ENCODE data around the gene TBCK.

Gene TBCK

DNA sequence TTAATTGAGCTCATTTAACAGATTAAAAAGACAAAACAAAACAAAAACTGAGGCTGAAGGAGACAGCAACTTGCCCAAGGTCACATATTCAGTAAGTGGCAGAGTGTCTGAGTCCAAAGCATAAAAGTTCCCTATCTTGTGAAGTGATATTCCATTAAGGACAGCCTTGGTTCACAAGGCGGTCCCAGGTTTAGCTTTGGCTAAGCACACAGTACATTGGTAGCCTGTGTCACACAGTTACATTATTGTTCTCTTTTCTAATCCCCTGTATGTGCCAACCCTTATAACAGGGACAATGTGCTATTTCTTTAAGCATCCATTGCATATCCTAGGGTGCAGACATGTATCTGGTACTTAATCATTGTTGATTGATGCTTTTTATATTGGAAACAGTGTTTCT, 280.8 kb downstream of the TBCK start:
- no peak for TF ChIP-seq POLR2AphosphoS5 (IDR thresholded peaks at IDR 0.05; ENCODE audit: low read depth, low read length)
- no peak for TF ChIP-seq TAF1 (IDR thresholded peaks at IDR 0.05; ENCODE audit: borderline replicate concordance, insufficient read depth, low read length)
- TF ChIP-seq REST (IDR thresholded peaks at IDR 0.05; ENCODE audit: insufficient read depth in 1 of 2, low read depth in 2 of 2, low read length in 2 of 2), result no peak
- no peak for TF ChIP-seq FOXP2 (optimal IDR thresholded peaks at IDR 0.05; ENCODE audit: borderline replicate concordance, extremely low read depth, extremely low read length, insufficient read depth)
- TF ChIP-seq SIN3A (IDR thresholded peaks at IDR 0.05; ENCODE audit: borderline replicate concordance, insufficient read depth, low read length), result no peak

- TF ChIP-seq SIN3A (IDR thresholded peaks at IDR 0.05; ENCODE audit: borderline replicate concordance, insufficient read depth, low read length) (no peak), TAF1 (IDR thresholded peaks at IDR 0.05; ENCODE audit: borderline replicate concordance, insufficient read depth, low read length) (no peak), REST (IDR thresholded peaks at IDR 0.05; ENCODE audit: insufficient read depth in 1 of 2, low read depth in 2 of 2, low read length in 2 of 2) (no peak), POLR2AphosphoS5 (IDR thresholded peaks at IDR 0.05; ENCODE audit: low read depth, low read length) (no peak), FOXP2 (optimal IDR thresholded peaks at IDR 0.05; ENCODE audit: borderline replicate concordance, extremely low read depth, extremely low read length, insufficient read depth) (no peak)
Observed at GRCh38 chr4:106034751-106035150, 281.3 kb downstream of the TBCK start.

DNA sequence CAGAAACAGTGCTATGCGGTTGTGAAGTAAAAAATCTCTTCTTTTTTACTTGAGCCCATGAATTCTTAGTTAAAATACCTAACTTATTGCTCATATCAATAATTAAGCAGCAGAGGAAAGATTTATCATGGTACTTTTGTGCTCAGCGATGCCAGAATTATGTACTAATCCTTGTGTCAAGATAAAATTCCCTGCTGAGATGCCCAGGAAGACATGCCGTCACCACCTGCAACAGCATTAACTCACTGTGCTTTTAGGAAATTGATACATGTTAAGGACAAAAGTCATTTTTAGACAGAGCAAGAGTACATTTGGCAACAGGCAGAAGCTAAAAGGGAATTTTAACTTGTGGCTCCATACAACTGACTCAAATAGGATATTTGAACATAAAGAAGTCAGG, 281.8 kb downstream of the TBCK start:
- TF ChIP-seq REST (IDR thresholded peaks at IDR 0.05; ENCODE audit: insufficient read depth in 1 of 2, low read depth in 2 of 2, low read length in 2 of 2) (no peak), TAF1 (IDR thresholded peaks at IDR 0.05; ENCODE audit: borderline replicate concordance, insufficient read depth, low read length) (no peak), FOXP2 (optimal IDR thresholded peaks at IDR 0.05; ENCODE audit: borderline replicate concordance, extremely low read depth, extremely low read length, insufficient read depth) (no peak), SIN3A (IDR thresholded peaks at IDR 0.05; ENCODE audit: borderline replicate concordance, insufficient read depth, low read length) (no peak), POLR2AphosphoS5 (IDR thresholded peaks at IDR 0.05; ENCODE audit: low read depth, low read length) (no peak)

- no peak for TF ChIP-seq SIN3A (IDR thresholded peaks at IDR 0.05; ENCODE audit: borderline replicate concordance, insufficient read depth, low read length)
- no peak for TF ChIP-seq REST (IDR thresholded peaks at IDR 0.05; ENCODE audit: insufficient read depth in 1 of 2, low read depth in 2 of 2, low read length in 2 of 2)
- no peak for TF ChIP-seq POLR2AphosphoS5 (IDR thresholded peaks at IDR 0.05; ENCODE audit: low read depth, low read length)
- TF ChIP-seq TAF1 (IDR thresholded peaks at IDR 0.05; ENCODE audit: borderline replicate concordance, insufficient read depth, low read length), result no peak
- TF ChIP-seq FOXP2 (optimal IDR thresholded peaks at IDR 0.05; ENCODE audit: borderline replicate concordance, extremely low read depth, extremely low read length, insufficient read depth), result no peak
Observed at GRCh38 chr4:106033469-106033868, 282.5 kb downstream of the TBCK start.

DNA sequence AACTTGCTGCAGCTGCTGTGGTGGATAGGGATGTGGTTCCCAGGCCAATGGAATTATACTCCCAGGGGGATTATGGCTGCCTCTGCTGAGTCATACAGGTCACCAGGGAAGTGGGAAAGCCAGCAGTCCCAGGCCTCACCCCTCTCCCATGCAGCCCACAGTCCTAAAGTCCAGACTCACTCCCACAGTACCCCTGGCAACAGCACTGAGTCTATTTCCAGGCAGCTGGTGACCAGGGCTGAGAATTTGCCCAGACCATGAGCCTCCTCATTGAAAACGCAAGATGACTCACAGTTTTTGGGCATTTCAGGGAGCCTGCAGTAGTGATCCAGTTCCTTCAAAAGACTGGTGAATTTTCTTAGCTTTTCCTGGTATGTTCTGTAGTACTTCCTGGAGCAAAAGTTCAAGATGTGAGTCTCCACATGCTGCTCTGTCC, 283.1 kb downstream of the TBCK start:
- TF ChIP-seq POLR2AphosphoS5 (IDR thresholded peaks at IDR 0.05; ENCODE audit: low read depth, low read length) (no peak), TAF1 (IDR thresholded peaks at IDR 0.05; ENCODE audit: borderline replicate concordance, insufficient read depth, low read length) (no peak), FOXP2 (optimal IDR thresholded peaks at IDR 0.05; ENCODE audit: borderline replicate concordance, extremely low read depth, extremely low read length, insufficient read depth) (no peak), SIN3A (IDR thresholded peaks at IDR 0.05; ENCODE audit: borderline replicate concordance, insufficient read depth, low read length) (no peak), REST (IDR thresholded peaks at IDR 0.05; ENCODE audit: insufficient read depth in 1 of 2, low read depth in 2 of 2, low read length in 2 of 2) (no peak)
